ENCODE results near the gene ANKRD13B.

Gene ANKRD13B

GRCh38 chr17:29617125-29617480, 24.2 kb downstream of the ANKRD13B start:
- peak; percentile 87 for TF ChIP-seq CTCF (IDR thresholded peaks at IDR 0.05)
- TF ChIP-seq ZFX (IDR thresholded peaks at IDR 0.05; ENCODE audit: borderline replicate concordance): no peak
- peak overlapping the region; percentile 70 for H3K27ac ChIP-seq

- H3K27ac ChIP-seq: peak overlapping the region; percentile 70
- TF ChIP-seq ZFX (IDR thresholded peaks at IDR 0.05; ENCODE audit: borderline replicate concordance) (no peak), CTCF (IDR thresholded peaks at IDR 0.05) (peak; percentile 91)
These were observed 24.7 kb downstream of the ANKRD13B start for GRCh38 chr17:29617481-29618271.

- peak overlapping the region; percentile 70 for H3K27ac ChIP-seq
These were observed 25.5 kb downstream of the ANKRD13B start for GRCh38 chr17:29618272-29619065.

GRCh38 chr17:29619251-29619650, 26.3 kb downstream of the ANKRD13B start:
- TF ChIP-seq CTCF (IDR thresholded peaks at IDR 0.05) (peak; percentile 56), ZFX (IDR thresholded peaks at IDR 0.05; ENCODE audit: borderline replicate concordance) (no peak)
- no peak overlapping the region for H3K27ac ChIP-seq

More at GRCh38 chr17:29618272-29619065, 25.5 kb downstream of the ANKRD13B start:
- peak; percentile 67 for TF ChIP-seq CTCF (IDR thresholded peaks at IDR 0.05)
- no peak for TF ChIP-seq ZFX (IDR thresholded peaks at IDR 0.05; ENCODE audit: borderline replicate concordance)

- no peak overlapping the region for H3K27ac ChIP-seq
- TF ChIP-seq ZFX (IDR thresholded peaks at IDR 0.05; ENCODE audit: borderline replicate concordance): no peak
- no peak for TF ChIP-seq CTCF (IDR thresholded peaks at IDR 0.05)
These were observed 27.3 kb downstream of the ANKRD13B start for GRCh38 chr17:29620271-29620670.

GRCh38 chr17:29620779-29621500, 28.0 kb downstream of the ANKRD13B start:
- no peak overlapping the region for H3K27ac ChIP-seq
- TF ChIP-seq CTCF (IDR thresholded peaks at IDR 0.05) (no peak), ZFX (IDR thresholded peaks at IDR 0.05; ENCODE audit: borderline replicate concordance) (no peak)
